ENCODE results near the gene RASSF8.

The RASSF8 gene

DNA sequence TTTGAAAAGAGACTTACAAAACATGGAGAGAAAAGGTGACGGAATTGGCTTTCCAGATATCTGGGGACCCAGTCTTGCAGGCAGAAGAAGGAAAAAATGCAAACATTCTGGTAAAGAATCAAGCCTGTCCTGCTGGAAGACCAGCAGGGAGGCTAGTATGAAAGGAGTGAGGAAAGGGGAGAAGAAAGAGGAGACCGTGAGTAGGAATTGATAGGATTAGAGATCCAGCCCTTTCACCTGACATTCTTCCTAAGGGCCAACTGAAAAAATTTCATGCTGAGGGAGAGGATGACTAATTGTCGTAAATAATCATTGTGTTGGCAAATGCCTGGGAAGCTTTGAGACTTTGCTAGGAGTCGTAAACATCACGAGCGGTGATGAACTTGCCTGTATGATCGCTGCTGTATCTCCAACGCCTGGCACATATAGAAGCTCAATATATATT is 154.2 kb downstream of the RASSF8 start:
- DNase-seq = no peak

DNA sequence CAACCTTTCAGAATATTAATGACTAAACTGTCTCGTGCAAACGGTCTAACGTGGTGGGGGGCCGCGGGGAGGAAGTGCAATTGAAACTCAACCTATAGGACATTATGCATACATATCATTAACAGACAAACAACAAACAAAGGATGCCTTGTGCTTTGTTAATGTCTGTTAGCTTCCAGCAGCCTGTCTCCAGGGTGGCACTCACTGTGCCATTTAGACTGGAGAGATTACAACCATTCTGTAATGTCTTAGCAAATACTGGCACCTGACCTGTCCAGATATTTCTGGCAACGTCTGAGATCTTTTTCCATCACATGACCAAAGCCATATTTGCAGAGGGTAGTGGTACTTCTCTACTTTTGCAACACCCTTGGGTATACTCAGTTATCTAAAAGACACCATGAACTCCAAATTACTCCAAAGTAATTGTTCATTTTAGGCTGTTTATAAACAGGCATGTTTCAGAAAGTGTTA is 154.7 kb downstream of the RASSF8 start:
- DNase-seq = no peak

- DNase-seq = peak; percentile 77 to 82
These were observed 155.6 kb downstream of the RASSF8 start for GRCh38 chr12:26113853-26114719.

DNA sequence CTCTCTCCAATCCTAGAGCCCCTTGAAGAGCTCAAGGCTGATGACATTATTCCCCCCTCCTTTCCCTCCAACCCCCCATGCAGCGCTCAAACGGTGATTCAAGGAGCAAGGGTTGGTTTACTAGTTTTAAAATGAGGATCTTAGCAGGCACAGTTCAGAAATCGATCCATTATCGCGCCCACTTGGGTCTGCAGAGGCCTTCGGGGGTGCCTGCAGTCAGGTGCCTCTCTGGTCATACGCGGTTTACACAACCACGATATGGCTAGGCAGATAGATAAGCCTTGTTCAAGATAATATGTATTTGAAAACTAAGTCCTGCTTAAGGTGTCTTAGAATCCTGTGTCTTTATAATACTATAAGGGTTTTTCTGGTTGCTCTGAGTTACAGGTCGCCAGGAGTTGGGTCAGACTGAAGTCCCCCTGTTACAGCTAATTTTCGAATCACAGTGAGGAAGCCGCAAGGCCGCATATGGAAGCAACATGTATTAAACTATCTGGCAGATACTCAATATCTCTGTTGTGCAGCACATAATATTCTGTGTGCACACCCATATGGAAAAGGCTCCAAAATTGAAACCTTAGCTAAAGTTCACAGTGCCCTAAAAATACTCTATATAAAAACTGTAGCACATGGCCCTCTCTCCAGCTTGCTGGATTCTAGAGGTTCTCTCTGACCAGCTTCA is 156.4 kb downstream of the RASSF8 start:
- no peak for DNase-seq

DNA sequence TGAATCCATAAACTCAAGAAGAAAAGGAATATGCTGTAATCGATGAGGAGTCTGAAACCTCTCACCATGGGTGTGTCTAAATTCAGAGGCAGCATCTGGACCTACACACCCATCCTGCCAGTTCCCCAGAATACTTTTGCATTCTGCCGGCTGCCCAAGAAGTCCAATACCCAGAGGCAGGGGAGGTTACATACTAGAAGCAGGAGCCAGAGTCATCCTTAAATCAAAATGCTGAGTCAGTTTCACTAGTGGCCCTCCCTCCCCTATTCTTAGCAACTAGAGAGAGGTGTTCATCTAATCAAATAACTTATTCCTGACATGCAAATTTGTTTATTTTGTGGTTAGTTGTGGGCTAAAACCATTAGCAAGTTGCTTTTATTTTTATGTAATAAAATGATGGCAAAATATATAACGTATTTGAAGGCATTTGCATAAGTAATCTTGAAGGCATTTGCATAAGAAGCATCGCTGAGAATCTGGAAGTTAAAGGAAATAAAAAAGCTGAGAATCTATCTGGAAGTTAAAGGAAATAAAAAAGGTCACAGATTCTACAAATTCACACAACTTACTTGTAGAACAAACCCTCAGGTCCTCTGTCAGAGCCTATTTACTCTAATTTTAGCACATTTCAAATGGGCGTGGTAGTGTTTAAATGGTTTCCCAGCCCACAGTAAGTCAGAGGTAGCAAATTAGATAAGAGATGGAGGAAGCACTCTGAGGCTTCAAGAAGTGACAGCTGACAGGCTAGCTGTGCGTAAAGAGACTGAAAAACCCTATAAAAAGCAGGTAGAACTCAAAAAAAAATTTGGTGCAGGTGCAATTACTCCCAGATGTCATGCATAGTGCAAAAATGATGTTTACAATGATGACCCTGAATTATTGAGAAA is 158.6 kb downstream of the RASSF8 start:
- no peak for DNase-seq

- DNase-seq = no peak
These were observed 159.8 kb downstream of the RASSF8 start for GRCh38 chr12:26118308-26118707.

GRCh38 chr12:26119391-26119989 is 161.0 kb downstream of the RASSF8 start:
- DNase-seq = no peak

- no peak for DNase-seq
These were observed 162.2 kb downstream of the RASSF8 start for GRCh38 chr12:26120561-26121274.

- no peak for DNase-seq
These were observed 163.0 kb downstream of the RASSF8 start for GRCh38 chr12:26121323-26122060.

GRCh38 chr12:26122061-26122680 is 163.7 kb downstream of the RASSF8 start:
- DNase-seq = peak in 1 of 2 donors; percentile 38

DNA sequence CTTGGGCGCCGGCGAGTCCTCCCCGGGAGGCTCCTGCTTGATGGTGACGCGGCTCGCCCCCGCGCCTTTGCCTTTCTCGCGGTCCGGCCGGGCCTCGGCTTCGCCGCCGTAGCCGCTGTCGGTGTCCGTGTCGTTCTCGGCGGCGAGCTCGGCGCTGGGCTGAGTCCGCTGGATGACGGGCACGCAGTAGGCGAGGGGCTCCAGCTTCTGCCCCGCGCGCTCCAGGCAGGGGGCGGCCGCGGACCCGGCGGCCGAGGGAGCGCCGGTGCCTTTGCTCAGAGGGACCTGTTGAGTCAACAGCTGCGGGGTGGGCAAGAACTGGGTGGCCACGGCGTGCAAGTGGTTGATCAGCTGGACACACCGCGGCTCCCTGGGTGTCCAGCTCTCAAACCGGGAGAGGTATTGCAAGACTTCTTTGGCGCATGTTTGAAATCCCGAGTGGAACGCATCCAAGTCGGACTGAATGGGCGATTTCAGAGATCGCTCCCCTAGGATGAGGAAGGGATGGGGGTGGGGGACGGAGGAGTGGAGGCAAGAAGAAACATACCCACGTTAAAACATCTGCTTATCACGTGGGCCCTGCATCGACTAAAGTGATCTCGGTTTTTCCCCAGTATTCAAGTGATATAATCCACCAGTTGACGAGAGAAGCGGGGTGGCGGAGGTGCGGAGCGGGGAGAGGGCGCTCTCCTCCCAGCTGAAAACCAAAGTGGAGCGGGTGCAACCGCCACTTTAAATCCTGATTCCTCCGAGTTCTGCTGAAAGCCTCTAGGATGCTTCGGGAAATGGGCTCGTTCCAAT is 164.4 kb downstream of the RASSF8 start:
- DNase-seq = peak in 1 of 2 donors; percentile 35

GRCh38 chr12:26123482-26123980 is 165.0 kb downstream of the RASSF8 start:
- DNase-seq = no peak

DNA sequence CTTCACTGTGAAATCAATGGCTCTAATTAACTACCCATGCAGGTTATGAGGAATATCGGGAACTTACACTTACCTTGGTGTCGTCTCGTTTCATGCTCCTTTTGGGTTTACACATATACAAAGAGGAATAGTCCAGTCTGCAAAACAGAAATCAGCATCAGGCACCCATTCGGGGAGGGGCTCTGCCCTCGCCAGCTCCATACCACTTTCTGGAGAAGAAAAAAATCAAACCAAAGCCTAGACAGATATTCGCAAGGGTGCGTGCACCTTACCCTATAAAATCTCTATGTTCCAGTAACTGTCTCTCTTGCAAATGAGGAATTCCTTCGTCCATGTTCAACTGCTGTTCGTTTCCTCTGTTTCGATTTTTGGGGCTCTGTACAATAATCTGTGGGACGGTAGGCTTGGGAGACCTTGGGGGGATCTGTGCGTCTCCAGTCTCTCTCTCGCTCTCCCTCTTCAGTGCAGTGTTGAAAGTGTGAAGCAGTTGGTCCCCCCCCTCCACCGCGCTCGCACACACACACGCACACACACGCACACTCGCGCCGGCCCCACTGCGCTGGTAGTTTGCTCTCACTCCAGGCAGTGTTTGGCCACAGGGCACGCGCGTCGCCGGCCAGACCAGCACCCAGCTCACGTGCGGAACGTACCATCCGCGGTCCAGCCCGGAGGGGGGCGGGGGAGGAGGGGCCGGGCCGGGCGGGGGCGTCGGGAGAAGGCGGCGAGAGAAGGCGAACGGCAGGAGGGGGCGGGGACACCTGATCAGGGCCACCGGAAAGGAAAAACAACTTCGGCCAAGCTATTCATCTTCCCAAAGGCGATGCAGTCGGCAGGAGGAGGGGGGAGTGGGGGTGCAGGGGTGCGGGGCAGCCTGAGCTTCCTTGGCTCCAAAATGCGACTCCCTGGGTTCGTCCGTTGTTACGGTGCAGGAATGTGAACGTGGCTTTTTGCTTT is 166.2 kb downstream of the RASSF8 start, which contains the start of gene BHLHE41:
TSS of gene BHLHE41 (minus strand) at position 592 of the 954 bp plus-strand sequence. CDS start at position 334, 258 bp downstream.
- peak; percentile 7 to 21 for DNase-seq

GRCh38 chr12:26125400-26126339 is 167.2 kb downstream of the RASSF8 start:
- DNase-seq = peak; percentile 34 to 62

GRCh38 chr12:26126340-26127284 is 168.1 kb downstream of the RASSF8 start:
- peak; percentile 32 to 61 for DNase-seq

DNA sequence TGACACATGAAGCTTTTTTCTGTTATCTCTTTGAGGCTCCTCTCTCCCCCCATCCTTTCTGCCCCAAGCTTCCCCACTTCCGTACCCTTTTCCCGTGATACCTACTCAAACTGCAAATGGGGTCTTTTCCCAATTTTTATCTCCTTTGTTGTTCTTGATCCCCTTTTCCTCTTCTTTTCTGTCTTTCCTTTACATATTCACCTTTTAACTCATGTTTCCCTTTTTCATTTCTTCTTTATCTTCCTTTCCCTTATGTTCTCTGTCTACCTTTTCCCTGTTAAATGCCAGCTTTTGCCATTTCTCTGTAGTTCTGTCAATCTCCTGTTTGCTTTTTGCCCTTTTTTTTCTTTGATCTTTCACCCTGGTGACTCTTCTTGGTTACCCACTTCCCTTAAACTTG is 168.9 kb downstream of the RASSF8 start:
- DNase-seq = no peak
